Activated T-helper 9 cell treated with anti-CD3 and anti-CD28 coated beads, Interleukin-2, amount 50 U/mL, for 16 hours (primary cell): ENCODE measurements around the gene CMTM6.
"Not testable (repeated sequence)": the region's sequence is repeated elsewhere in the genome, so short reads cannot be mapped to it uniquely, and the experiment has no call there.

Experiments used
- DNase-seq: peaks from one replicate; pipeline ENCODE4 v3.0.0-alpha.2; 2020; ENCODE audit warnings: low read depth

Gene CMTM6

GRCh38 chr3:32502118-32502945 is at the start of gene CMTM6:
Gene CMTM6 (minus strand): TSS chr3:32502852. CDS start chr3:32502745, 107 bp downstream.
- DNase-seq = peak; percentile 69

DNA sequence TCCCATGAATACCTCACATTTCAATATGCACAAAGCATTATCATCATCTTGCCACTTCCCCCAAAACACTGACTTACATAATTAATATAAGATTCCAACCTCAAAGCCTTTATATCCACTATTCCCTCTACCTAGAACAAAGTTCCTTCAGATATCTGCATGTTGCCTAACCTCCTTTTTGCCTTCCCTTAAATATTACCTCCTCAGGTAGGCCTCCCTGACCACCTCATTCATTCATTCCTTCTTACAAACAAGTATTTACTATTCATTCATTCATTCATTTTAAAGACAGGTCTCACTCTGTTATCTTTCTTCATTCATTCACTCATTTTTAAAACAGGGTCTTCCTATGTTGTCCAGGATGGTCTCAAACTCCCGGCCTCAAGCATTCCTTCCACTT is 49.4 kb upstream of the CMTM6 start:
- DNase-seq = no peak

- DNase-seq = no peak
Measured at GRCh38 chr3:32551496-32551895, 48.8 kb upstream of the CMTM6 start.

- DNase-seq = no peak
Measured at GRCh38 chr3:32551087-32551486, 48.4 kb upstream of the CMTM6 start.

- no peak for DNase-seq
Measured at GRCh38 chr3:32545305-32545704, 42.7 kb upstream of the CMTM6 start.

- no peak for DNase-seq
Measured at GRCh38 chr3:32544894-32545293, 42.2 kb upstream of the CMTM6 start.

GRCh38 chr3:32542807-32543206 is 40.2 kb upstream of the CMTM6 start:
- DNase-seq = no peak

DNA sequence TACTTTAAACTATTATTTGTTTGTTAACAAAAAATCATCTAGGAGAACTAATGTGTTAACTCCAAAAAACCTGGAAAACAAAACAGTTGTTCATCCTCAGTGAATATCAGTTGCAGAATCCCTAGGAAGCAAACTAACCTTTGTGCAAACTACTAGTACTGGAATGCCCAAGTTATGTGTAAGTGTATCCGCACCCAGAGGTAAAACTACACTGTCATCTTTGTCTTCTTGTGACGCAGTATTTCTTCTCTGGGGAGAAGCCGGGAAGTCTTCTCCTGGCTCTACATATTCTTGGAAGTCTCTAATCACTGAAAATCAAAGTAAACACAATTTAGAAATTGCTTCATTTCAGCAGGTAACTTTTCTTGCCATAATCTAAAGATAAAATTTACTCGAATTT is 38.2 kb upstream of the CMTM6 start:
- DNase-seq = no peak

- no peak for DNase-seq
Measured at GRCh38 chr3:32532434-32532833, 29.8 kb upstream of the CMTM6 start.

DNA sequence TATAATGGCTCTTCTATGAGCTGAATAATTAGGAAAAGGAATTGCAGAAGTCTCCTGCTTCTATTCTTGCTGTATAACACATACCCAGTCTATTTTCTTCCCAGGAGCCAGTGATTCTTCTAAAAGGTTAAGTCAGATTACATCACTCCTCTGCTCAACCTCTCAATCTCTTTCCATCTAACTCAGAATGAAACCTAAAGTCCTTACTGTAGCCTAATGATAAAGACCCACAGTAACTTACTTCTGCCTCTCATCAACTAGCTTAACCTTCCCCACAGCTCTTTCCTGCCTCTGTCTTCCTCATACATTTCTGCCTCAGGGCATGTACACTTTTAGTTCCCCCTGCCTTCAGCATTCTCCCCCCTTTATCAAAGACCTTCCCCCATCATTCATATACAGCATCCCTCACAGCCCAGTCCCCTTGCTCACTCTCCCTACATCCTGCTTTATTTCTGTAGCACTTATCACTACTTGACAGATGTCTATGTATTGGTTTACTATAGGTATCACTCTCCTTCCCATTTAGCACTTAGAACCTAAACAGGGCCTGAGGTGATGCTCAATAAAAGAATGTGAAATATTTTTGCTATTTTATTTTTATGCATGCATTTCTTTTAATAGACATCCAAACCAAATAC is 28.5 kb upstream of the CMTM6 start:
- no peak for DNase-seq

- no peak for DNase-seq
Measured at GRCh38 chr3:32525720-32526119, 23.1 kb upstream of the CMTM6 start.

DNA sequence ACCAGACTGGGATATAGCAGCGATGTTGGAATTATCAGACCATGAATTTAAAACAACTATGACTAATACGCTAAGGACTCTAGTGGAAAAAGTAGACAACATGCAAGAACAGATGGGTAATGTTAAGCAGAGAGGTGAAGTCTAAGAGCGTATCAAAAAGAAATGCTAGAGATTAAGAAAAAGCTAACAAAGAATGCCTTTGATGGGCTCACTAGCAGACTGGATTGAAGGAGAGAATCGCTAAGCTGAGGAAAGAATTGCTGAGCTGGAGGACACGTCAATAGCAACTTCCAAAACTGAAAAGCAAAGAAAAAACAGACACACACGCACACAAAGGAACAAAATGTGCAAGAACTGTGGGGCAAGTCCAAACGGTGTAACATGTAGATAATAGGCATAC is 20.0 kb upstream of the CMTM6 start:
- no peak for DNase-seq

DNA sequence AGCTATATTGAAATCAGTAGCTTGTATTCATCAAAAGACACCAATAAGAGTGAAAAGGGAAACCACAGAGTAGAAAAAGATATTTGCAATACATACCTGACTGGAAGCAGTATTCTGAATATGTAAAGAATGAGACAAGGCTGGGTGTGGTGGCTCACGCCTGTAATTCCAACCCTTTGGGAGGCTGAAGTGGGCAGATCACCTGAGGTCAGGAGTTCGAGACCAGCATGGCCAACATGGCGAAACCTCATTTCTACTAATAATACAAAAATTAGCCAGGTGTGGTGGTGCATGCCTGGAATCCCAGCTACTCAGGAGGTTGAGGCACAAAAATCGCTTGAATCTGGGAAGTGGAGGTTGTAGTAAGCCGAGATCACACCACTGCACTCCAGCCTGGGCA is 16.3 kb upstream of the CMTM6 start:
- DNase-seq = not testable (repeated sequence)

DNA sequence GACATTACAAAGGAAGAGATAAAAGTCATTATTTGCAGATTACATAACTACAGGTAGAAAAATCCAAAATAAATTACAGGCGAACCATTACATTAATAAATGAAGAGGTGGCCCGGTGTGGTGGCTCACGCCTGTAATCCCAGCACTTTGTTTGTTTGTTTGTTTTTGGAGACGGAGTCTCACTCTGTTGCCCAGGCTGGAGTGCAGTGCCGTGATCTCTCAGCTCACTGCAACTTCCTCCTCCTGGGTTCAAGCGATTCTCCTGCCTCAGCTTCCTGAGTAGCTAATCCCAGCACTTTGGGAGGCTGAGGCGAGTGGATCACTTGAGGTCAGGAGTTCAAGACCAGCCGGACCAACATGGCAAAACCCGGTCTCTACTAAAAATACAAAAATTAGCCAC is 14.1 kb upstream of the CMTM6 start:
- DNase-seq = not testable (repeated sequence)

GRCh38 chr3:32511005-32511404 is 8.4 kb upstream of the CMTM6 start:
- DNase-seq = no peak

DNA sequence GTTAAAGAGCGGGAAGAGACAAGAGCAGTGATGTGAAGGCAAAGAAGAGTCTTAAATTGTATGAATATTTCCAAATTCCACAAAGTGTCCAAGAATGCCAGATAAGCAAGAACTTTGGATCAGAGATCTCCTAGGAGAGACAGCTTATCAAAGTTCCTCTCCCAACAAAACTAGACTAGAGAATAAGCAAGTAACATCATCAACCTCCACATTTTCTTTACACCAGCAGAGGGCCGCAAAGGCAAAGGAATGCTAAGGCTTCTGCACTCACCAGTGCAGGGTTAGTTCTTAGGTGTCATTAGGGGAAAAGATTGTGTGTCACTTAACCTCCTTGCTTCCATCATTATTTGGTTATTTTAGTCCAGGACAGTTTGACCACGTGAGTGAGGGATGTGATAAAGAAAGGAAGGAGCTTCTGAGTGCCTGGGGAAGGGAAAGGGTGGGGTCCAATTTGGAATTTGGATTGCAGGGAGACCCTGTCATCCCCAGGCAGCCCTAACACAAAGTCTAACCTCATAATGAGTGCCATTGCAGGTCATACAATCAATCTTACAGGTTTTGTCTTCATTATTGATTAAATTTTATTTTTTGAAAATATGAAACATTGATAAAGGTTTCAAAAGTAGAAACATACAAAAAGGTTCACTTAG is 7.5 kb upstream of the CMTM6 start:
- DNase-seq = peak; percentile 37

DNA sequence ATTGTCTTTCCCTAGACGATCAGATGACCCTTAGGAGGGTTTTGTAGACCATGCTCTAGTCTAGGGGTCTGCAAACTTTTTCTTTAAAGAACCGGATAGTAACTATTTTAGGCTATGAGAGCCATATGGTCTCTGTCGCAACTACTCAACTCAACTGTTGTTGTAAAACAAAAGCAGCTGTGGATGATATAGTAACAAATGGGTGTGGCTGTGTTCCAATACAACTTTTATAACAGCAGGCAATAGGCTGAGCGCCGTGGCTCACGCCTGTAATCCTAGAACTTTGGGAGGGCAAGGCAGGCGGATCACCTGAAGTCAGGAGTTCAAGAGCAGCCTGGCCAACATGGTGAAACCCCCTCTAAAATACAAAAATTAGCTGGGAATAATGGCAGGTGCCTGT is 6.1 kb upstream of the CMTM6 start:
- no peak for DNase-seq

- no peak for DNase-seq
Measured at GRCh38 chr3:32506466-32506865, 3.8 kb upstream of the CMTM6 start.

DNA sequence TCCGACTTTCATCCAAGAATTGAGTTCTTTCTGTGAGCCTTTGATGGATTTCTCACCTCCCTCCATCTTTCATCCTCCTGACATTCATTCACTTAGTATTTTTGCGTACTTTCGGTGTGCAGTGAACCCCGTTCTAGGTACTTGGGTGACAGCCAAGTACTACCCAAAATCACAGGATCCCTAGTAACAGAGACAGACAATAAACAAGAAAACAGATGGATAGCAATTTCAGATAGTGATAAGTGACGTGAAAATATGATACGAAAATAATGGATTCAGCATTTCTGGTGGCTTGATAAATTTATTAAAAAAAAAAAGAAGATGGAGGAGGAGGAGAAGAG is 264 bp upstream of the CMTM6 start:
- DNase-seq = no peak

GRCh38 chr3:32501783-32502117 is 902 bp downstream of the CMTM6 start:
- DNase-seq = no peak

DNA sequence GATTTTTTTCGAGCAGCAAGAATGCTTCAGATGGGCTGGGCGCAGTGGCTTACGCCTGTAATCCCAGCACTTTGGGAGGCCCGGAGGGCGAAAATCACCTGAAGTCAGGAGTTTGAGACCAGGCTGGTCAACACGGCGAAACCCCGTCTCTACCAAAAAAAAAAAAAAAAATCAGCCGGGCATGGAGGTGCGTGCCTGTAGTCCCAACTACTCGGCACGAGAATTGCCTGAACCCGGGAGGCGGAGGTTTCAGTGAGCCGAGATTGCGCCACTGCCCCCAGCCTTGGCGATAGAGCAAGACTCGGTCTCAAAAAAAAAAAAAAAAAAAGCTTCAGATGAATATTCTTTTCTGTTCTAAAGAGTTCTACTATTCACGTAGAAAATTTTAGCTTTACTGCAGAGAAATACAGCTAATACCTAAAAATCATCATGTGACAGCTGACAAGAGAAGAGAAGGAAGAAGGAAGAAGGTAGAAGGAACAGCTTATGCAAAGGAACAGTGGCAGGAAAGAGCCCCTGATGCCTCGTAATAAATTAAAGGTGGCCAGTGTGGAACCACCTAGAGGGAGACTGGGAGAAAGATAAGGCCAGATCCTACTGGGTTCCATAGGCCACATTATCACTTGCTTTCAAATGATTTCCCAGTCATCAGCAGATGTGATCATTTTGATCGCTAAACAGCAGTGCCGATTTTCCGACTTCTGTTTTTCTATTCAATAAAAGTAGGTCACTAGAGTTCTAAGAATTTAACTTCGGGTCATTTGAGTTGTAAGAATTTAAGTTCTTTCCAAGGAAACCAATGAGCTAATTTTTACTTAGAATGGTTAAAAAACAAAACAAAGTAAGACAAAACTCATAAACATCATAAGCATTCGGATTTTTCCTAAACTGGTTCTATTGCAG is 1.5 kb downstream of the CMTM6 start:
- no peak for DNase-seq

DNA sequence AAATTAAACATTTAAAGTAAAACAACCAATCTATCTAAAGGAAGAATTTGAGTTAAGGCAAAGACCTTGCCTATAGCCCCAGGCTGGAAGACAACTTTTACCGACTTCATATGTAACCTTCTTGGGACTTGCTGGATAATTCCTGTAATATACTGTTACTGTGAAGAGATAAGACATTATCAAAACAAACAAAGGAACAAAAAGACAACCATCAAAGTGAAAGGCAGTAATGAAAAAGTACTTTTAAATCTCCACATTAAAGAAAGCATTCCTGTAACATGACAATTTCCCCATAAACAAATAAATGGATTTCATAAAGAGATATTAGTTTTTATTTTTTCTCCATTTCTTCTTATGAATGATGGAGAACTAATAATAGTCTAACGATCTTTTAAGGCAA is 2.4 kb downstream of the CMTM6 start:
- no peak for DNase-seq
